ENCODE measurements around the gene LILRB3.
"Not testable (repeated sequence)": the region's sequence is repeated elsewhere in the genome, so short reads cannot be mapped to it uniquely, and the experiment has no call there.

LILRB3 gene

DNA sequence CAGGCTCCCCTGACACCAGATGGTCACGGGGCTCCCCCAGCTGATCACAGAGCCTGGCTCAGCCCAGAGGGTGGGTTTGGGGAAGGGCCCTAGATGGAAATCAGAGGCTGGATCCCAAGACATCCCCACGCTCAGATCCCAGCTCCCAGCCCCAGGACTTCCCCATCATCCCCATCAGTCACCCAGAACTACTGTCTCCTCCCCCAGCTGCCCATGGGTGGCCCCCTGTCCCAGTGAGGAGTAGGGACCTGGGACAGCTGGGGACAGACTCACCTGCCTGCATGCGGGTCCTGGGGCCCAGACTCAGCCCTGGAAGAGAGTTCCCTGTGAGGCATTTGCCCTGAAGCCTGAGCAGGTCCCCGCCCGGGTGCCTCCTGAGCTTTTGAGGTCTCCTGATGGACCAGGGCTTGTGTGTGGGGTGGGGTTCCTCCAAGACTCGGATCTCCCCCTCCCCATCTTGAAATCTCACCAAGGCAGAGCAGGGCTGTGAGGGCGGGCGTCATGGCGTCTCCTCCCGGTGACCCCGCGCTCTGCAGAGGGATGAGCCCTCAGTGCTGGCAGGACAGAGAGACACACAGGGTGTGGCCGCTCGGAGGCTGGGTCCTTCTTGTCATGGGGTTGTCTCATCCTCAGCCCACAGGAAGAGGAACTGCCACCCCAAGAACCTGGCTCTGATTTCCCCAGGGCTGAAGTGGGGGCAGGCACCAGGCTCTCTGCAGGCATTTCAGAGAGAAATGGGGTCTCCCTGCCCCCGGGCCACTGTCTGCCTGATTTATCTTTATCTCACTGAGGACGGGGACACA lies at the start of gene LILRB3:
Gene LILRB3 (minus strand): TSS at position 534 of the 803 bp plus-strand sequence. CDS start 31 bp downstream, at position 503.
- not testable (repeated sequence) for DNase-seq (ENCODE audit: low read depth)

DNA sequence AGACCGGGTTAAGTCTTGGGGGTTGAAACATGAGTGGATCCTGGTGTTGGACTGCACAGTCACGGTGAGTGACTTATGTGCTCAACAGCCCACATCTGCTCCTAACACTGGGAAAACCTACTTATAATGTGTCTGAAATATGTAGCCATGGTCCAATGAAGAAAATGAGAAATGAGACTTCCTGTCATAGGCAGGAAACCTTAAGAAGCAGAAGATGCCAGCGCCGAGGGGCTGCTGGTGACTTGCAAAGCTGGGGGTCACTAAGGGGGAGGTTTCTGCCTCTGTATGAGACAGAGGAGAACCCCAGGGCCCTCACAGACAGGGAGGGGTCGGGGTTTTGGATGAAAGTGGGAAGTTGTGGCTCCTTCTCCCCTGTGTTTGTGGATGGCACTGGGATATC lies 49.4 kb upstream of the LILRB3 start:
- DNase-seq (ENCODE audit: low read depth): not testable (repeated sequence)

DNA sequence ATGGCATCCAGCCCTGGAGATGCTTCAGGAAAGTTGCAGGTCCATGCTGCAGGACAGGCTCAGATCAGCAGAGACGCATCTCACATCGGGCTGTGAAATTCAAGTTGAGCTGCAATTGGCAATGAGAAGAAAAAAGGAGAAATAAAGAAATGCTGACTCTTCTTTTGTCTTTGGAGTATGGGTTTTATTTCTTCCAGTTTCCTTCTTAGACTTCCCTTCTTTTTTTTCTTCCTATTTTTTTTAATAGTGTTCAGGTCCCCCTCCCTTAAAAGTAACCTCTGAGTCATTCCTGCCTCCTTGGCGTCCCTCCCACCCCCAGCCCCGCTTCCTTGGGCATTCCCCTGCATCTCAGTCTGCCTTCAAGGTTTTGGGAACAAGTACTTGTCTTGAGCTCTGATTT lies 48.8 kb upstream of the LILRB3 start:
- not testable (repeated sequence) for DNase-seq (ENCODE audit: low read depth)

DNA sequence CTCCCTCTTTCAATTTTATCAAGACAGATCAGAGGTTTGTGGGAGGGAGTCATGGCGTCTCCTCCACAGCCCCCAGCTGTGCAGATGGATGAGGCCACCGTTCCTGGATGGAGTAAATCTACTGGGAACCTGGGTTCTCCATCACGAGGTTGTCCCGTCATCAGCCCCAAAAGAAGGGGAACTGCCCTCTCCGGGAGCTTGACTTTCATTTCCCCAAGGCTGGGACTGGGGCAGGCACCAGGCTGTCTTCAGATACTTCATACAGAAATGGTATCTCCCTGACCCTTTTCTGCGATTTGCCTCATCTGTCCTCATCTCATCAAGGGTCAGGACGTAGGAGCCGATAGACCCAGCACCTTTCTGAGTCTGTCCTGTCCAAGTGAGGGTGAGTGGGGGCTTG lies 48.3 kb upstream of the LILRB3 start:
- DNase-seq (ENCODE audit: low read depth): no peak

DNA sequence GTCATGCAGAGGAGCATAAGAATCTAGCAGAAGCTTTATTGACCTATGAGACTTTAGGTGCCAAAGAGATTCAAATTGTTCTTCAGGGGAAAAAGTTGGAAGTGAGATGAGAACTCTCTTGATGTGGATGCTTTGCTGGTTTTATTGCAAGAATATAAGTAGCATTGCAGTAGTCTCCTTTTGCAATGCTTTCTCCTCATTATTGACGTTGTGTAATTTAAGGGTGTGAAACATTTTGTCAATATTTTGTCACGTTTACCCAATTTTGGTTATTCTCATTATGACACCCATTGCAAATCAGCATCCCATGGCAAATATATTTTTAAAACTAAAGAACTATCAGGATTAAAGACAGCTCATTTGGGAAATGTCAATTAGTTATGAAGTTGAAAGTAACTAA lies 46.1 kb upstream of the LILRB3 start:
- no peak for DNase-seq (ENCODE audit: low read depth)

DNA sequence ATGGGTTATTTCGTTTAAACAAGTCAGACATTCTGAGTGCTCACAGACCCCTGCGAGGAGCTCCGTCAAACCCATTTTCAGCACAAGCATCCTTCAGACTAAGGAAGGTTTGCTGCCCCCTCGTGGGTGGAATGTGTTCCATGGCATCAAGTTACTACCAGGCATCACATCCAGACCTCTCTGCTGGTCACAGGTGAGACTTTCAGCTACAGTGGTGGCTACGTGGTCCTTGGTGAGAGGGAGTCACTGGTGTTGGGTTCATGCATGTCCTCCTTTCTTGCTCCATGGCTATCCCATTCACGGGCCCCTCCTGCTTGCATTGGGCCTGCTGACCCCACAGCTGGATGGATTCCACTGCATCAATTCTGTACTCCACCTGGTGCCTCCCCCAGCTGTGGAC lies 43.3 kb upstream of the LILRB3 start:
- DNase-seq (ENCODE audit: low read depth): peak; percentile 65

DNA sequence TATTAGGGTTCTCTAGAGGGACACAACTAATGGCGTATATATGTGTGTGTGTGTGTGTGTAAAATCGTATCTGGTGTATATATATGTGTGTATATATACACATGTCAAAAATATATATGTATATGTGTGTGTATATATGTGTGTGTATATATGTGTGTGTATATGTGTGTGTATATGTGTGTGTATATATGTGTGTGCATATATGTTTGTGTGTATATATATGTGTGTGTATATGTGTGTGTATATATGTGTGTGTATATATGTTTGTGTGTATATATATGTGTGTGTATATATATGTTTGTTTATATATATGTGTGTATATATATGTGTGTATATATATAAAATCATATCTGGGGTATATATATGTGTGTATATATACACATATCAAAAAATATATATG lies 39.7 kb upstream of the LILRB3 start:
- no peak for DNase-seq (ENCODE audit: low read depth)

DNA sequence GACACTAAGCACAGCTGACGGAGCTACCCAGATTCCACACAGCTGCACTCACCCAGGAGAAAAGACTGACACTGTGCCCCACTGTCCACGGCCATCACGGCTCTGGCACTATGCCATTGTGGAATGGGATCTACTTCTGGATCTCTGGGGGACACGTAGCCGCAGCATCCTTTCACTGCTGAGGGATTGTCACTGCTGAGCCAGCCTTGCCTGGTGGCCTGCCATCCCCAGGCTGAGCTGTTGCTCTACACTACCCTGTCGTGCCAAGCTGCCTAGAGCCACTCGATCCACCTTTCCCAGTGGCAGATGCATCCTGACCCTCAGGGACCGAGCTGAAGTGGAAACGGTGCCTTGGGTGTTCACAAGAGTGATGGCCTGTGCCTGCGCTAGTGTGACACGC lies 39.3 kb upstream of the LILRB3 start:
- no peak for DNase-seq (ENCODE audit: low read depth)

DNA sequence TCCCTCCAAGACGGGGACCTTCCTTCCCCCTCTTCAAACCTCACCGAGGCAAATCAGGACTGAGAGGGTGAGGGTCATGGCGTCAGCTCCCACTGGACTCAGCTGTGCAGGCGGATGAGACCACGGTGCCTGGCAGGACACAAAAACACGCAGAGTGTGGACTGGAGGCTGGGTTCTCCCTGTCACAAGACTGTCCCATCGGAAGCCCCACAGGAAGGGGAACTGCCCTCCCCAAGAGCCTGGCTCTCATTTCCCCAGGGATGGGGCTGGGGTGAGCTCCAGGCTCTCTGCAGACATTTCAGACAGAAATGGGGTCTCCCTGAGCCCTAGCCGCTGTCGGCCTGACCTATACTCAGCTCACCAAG lies 34.3 kb upstream of the LILRB3 start, which contains the start of gene LILRB5:
Gene LILRB5 (minus strand): TSS at position 158 of the 365 bp plus-strand sequence. CDS start 80 bp downstream, at position 78.
- no peak for DNase-seq (ENCODE audit: low read depth)

DNA sequence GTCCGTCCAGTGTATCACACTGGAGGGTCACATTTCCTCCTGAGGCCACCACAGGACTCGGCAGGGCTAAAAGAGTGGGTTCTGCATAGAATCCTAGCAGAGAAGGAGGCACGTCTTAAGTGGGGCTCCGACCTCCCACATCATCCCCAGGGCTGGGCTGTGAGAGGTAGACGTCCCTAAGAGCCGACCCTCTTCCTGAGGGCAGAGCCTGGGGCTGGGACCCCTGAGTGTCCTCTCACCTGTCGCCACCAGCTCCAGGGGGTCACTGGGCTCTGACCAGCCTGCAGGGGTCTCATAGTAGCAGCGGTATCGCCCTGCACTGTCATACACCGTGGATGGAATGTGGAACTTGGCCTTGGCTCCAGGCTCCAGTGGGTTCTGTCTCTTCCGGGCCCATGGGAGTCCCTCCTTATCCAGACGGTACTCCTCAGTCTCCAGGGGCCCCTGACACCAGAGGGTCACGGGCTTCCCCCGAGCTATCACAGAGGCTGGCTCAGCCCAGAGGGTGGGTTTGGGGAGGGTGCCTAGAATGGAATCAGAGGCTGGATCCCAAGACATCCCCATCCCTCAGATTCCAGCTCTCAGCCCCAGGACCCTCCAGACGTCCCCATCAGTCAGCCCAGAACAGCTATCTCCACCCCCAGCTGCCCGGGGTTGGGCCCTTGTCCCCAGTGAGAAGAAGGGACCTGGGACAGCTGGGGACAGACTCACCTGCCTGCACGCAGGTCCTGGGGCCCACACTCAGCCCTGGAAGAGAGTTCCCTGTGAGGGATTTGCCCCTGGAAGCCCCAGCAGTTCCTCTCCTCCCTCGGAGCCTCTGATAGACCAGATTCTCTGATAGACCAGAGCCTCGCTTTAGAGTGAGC lies 33.7 kb upstream of the LILRB3 start:
- no peak for DNase-seq (ENCODE audit: low read depth)

DNA sequence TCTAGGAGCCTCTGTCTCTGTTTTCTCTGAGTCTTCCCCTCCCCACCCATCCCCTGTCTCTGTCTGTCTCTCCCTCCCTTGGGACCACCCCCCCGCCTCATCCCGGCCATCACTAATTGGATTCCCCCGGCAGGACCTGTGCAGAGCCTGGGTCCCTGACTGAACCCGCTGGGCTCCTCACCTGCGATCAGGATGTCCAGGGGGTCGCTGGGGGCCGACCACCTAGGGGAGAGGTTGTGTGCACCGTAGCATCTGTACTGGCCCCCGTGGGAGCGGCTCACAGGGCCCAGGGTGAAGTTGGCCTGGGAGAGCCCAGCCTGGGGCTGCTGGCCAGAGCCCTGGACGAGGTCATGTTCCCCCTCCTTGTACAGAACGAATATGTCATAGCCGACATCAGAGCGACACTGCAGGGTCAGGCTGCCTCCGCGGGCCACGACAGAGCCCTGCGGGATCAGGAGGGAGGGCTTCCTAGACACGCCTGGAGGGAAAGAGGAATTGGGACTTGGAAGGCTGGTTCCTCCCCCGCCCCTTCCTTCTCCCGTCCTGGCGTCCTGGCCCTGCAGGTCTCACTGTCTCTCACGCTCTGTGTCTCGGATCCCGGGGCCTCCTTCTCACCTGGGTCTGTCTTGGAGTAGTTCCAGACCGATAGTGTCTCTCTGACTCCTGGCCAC lies 32.4 kb upstream of the LILRB3 start:
- no peak for DNase-seq (ENCODE audit: low read depth)

DNA sequence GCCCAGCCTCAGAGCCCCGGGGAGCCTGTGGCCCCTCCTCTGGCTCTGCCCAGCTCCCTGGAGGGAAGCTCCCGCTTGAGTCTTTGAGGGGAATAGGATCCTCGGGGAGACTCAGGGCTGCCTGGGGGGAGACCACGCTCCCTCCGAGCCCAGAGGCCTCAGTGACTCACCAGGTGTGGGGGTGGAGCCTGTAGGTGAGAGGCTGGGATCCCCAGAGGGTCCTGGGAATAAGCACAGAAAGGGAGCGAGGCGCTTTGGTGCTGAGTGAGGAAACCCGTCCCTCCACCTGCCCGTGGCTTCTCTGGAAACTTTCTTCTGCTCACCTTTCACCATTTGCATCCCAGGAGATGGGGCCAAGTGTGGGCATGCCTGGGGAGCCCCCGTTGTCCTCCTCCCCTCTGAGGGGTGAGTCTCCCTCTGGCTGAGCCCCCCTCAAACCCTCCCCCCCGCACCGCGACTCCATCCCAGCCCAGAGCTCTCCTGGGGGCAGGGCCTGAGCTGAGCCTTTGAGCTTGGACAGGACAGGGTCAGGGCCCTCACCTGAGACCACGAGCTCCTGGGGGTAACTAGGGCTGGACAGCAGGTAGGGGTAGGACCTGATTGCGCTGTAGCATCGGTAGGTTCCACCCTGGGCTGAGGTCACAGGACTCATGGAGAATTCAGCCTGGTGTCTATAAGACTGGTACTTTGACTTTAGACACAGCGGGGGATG lies 31.5 kb upstream of the LILRB3 start:
- no peak for DNase-seq (ENCODE audit: low read depth)

DNA sequence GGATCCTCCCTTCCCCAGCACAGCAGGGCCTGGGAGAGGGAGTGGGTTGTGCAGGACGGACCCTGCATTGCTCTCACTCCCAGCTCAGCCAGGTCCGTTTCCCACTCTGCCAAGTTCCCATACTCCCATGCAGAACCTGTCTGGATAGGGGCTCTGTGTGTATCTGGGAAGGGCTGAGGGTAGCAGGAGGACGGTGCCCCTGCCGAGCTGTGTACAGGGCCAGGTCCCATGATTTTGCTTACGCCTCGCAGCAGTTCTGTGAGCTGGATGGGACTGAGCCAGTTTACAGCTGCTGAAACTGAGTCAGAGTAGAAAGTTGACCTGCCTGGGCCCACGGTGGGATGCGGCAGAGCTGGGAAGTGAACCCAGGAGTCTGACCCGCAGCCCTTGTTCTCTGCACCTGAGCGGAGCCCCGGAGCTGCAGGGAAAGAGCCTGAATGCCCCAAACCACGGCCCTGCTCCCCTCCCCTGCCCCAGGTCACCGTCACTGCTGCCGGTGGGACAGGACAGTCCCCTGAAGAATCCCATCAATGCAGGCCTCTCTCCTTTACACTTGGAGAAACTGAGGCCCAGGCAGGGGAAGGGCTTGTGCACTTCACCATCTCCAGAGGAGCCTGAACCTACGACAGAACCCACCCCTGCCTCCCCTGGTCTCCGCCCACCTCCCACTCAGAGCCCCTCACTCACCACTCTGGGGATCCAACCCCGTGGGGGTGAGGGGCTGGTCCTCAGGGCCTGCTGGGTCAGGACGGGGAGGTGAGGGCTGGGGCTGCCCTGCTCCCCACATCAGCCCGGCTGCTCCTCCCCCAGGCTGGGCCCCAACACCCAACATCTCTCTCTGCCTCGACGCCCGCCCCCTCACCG lies 30.8 kb upstream of the LILRB3 start:
- DNase-seq (ENCODE audit: low read depth): no peak

DNA sequence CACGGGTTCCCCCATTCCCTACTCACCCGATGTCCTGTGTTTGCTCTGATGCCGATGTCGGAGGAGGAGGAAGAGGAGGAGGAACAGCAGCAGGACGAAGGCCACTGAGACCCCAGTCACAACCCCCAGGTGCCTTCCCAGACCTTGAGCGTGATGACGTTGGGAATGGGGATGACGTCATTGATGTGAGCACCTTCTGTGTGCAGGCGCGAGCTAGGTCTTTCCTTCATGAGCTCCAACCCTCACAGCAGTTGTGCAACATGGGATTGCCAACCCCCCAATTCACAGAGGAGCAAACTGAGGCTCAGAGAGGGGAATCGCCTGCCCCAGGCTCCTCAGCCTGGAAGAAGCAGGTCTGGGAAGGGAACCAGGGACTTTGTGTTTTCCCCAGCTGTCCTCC lies 30.0 kb upstream of the LILRB3 start:
- DNase-seq (ENCODE audit: low read depth): no peak

DNA sequence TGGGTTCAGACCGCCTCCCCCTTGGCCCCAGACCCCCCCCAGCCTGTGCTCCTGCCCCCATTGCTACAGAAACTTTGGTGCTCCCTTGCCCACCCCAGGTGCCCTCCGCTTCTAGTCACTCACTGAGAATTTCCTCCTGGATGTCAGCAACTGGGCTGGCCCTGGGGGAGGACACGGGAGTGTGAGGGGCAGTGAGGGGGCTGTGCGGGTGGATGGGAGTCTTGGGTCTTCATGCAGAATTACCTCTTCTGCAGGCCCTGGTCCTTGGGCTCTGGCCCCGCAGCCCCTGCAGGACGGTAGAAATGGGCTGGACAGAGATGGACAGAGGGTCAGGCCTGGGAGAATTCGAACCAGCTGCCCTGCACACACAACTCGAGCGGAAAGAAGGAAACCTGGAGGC lies 29.4 kb upstream of the LILRB3 start:
- no peak for DNase-seq (ENCODE audit: low read depth)

DNA sequence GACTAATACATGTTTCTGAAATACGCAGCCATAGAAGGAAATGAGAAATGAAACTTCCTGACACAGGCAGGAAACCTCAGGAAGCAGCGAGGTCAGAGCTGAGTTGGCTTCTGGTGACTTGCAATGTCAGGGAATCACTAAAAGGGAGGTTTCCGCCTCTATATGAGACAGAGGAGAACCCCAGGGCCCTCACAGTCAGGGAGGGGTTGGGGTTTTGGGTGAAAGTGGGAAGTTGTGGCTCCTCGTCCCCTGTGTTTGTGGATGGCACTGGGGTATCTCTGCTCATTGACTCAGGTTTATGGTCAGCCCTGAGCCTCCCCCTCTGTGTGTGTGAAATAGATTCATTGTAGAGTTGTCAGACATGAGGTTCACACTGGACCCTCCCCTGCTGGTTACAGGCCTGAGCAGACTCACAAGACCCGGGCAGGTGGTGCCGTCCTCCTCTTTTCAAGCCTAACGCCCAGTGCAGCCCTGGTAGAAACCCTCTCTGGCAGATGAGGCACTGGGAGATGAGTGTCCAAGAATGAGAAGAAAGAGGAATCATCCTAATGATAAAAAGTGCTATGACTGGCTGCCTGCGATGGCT lies 25.3 kb upstream of the LILRB3 start:
- peak; percentile 43 for DNase-seq (ENCODE audit: low read depth)

DNA sequence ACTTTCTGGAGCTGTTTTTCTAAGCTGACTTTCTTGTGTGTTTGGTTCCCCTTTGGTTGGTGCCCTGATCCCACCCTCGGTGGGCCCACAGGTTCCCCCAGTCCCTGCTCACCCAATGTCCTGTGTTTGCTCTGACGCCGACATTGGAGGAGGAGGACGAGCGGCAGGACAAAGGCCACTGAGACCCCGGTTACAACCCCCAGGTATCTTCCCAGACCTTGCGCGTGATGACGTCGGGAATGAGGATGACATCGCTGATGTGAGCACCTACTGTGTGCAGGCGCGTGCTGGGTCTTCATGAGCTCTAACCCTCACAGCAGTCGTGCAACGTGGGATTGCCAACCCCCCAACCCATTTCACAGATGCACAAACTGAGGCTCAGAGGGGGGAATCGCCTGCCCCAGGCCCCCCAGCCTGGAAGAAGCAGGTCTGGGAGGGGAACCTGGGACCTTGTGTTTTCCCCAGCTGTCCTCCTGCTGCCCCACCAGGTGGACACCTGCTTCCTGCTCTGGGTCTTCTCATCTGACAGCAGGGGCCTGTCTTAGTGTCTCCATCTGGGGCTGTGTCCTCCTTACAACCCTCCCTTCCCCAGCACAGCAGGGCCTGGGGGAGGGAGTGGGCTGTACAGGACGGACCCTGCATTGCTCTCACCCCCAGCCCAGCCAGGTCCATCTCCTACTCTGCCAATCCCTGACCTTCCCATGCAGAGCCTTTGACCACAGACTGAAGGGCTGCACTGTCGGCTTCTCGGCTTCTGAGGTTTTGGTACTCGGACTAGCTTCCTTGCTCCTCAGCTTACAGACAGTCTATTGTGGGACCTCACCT lies 24.5 kb upstream of the LILRB3 start:
- DNase-seq (ENCODE audit: low read depth): no peak

DNA sequence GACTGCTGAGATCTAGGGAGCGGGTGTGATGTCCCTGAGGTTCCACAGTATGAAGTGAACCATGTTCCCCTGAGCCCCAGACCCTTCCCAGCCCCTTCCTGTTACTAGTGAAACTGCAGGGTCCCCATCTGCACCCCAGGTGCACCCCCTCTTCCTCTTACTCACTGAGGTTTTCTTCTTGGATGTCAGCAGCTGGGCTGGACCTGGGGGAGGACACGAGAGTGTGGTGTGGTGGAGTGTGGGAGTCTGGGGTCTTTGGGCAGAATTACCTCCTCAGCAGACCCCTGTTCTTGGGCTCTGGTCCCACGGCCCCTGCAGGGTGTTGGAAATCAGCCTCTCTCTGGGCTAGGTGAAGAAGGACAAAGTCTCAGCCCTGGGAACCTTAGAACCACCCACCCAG lies 23.1 kb upstream of the LILRB3 start:
- no peak for DNase-seq (ENCODE audit: low read depth)

DNA sequence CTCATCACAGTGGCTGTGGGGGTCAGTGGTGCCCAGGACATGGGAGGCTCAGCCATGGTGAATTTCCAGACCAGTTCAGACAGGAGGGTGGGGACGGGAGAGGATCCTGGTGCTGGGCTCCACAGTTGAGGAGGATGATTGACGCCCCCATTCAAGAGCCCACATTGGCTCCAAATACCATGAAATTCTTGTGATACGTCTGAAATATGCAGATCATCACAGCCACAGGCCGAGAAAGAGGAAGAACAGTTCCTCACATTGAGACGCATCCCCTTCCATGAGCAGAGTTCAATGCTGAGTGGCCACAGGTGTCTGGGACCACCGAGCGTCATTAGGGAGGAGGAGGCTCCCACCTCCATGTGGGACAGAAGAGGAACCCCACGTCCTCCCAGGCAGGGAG lies 21.0 kb upstream of the LILRB3 start:
- not testable (repeated sequence) for DNase-seq (ENCODE audit: low read depth)

DNA sequence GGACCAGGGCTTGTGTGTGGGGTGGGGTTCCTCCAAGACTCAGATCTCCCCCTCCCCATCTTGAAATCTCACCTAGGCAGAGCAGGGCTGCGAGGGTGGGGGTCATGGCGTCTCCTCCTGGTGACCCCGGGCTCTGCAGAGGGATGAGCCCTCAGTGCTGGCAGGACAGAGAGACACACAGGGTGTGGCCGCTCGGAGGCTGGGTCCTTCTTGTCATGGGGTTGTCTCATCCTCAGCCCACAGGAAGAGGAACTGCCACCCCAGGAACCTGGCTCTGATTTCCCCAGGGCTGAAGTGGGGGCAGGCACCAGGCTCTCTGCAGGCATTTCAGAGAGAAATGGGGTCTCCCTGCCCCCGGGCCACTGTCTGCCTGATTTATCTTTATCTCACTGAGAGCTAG lies 19.8 kb upstream of the LILRB3 start, which contains the start of gene LILRA6:
Gene LILRA6 (minus strand): TSS at position 145 of the 400 bp plus-strand sequence.
- not testable (repeated sequence) for DNase-seq (ENCODE audit: low read depth)
